ENCODE results near the gene ZC3H15.
"Not testable (repeated sequence)": the region's sequence is repeated elsewhere in the genome, so short reads cannot be mapped to it uniquely, and the experiment has no call there.

Gene ZC3H15

DNA sequence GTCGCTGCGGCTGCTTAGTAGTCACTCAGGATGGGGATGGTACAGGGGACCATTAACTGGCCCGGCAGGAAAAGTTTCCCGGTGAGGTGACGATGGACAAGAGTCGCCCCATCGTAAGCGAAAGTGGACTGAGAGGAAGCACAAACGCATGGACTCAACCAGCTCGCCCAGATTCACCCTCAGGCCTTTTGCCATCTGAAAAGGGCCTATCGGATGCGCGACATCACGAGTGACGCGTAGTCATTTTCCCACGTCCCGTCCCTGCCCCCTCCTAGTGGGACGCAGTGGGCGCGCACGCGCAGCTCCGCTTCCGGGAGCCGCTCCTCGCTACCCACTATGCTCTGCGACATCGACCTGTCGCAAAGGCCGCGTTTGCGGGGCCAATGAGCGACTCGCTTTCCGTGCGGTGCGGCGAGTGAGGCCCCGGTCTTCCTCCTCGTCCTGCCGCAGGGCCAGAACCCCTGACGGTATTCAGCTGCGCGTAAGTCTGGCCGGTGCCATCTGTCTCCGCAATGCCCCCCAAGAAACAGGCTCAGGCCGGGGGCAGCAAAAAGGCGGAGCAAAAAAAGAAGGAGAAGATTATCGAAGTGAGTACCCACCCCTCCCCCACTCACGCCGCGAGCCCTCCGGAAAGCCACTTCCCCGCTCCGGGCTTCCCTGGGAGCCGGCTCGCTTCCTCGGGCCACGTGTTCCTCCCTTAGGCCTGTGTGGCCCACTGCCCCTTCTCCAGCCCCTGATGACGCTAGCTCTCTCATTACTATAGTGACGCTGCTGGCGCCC, at the start of gene ZC3H15:
Gene ZC3H15, plus strand, starts transcription at position 390 of the 780 bp plus-strand sequence. Its CDS starts 123 bp downstream, at position 513.
- peak; percentile 98 for DNase-seq

DNA sequence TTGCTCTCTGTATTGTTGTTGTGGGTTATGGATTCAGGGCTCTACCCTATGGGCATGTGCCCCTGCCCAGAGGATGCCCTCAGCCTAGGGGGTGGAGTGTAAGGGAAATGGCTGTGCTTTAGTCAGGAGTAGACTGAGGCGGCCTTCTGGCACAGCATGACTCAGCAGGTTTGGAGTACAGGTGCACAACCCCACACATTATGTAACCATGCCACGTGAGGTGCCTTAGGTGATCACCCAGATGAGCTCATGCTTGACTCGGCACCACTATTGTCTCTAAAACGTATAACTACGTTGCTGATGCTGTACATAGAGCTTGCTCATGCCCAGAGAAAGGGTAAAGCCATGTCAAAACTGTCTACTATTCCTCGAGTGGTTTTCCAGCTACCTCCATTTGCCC, 48.3 kb upstream of the ZC3H15 start:
- no peak for DNase-seq

GRCh38 chr2:186439673-186440095, 46.4 kb upstream of the ZC3H15 start:
- DNase-seq = not testable (repeated sequence)

GRCh38 chr2:186440506-186440905, 45.6 kb upstream of the ZC3H15 start:
- DNase-seq = no peak

DNA sequence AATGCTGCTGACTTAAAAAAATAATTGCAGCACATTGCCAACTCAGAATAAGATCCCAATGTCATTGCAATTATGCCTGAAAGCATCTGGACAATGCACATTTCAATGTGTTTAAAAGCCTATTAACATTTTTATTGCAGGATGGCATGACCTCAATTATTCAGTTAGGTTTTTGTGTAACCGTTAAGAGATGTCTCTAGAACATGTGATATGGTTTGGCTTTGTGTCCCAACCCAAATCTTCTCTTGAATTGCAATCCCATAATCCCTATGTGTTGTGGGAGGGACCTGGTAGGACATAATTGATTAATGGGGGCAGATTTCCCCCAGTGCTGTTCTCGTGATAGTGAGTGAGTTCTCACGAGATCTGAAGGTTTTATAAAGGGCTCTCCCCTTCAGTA, 43.2 kb upstream of the ZC3H15 start:
- DNase-seq = no peak

- DNase-seq = no peak
These were observed 42.2 kb upstream of the ZC3H15 start for GRCh38 chr2:186443851-186444250.

- DNase-seq = no peak
These were observed 40.6 kb upstream of the ZC3H15 start for GRCh38 chr2:186445506-186445905.

- no peak for DNase-seq
These were observed 30.4 kb upstream of the ZC3H15 start for GRCh38 chr2:186455613-186456012.

GRCh38 chr2:186456941-186457340, 29.1 kb upstream of the ZC3H15 start:
- DNase-seq = no peak

DNA sequence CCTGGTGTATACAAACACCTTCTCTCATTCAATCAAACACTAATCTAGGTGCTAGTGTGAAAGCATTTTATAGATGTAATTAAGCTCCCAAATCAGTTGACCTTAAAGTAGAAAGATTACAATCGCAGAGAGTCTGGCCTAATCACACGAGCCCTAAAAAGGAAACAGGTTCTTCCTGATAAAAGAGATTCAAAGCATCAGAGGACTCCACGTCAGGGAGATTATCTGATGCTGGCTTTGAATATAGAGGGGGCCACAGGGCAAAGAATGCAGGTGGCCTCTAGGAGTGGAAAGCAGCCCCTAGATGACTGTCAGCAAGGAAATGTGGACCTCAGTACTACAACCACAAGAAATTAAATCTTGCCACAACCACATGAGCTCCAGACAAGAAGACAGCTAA, 28.2 kb upstream of the ZC3H15 start:
- no peak for DNase-seq

- peak; percentile 54 for DNase-seq
These were observed 27.1 kb upstream of the ZC3H15 start for GRCh38 chr2:186459009-186459408.

- DNase-seq = peak; percentile 29
These were observed 25.6 kb upstream of the ZC3H15 start for GRCh38 chr2:186460465-186460864.

GRCh38 chr2:186466743-186467142, 19.3 kb upstream of the ZC3H15 start:
- no peak for DNase-seq

DNA sequence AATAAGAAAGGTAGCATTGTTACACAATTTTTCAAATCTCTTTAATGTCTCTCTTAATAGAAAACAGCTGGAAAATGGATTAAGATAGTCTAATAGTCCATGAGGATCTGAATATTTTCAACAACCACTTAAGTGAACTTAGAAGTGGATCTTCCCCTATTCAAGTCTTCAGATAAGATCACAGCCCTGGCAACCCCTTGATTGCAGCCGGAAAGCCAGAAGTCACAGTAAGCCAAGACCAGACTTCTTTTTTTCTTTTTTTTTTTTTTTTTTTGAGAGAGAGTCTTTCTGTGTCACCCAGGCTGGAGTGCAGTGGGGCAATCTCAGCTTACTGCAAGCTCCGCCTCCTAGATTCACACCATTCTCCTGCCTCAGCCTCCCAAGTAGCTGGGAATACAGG, 18.6 kb upstream of the ZC3H15 start:
- no peak for DNase-seq

GRCh38 chr2:186472722-186473493, 13.2 kb upstream of the ZC3H15 start:
- not testable (repeated sequence) for DNase-seq

- DNase-seq = not testable (repeated sequence)
These were observed 11.8 kb upstream of the ZC3H15 start for GRCh38 chr2:186474239-186474638.

GRCh38 chr2:186477790-186478189, 8.3 kb upstream of the ZC3H15 start:
- DNase-seq = no peak

- DNase-seq = no peak
These were observed 5.1 kb upstream of the ZC3H15 start for GRCh38 chr2:186480991-186481390.

- no peak for DNase-seq
These were observed 1.9 kb upstream of the ZC3H15 start for GRCh38 chr2:186484062-186484735.

GRCh38 chr2:186485576-186485870, 537 bp upstream of the ZC3H15 start:
- no peak for DNase-seq

GRCh38 chr2:186486651-186487647, 889 bp downstream of the ZC3H15 start:
- peak; percentile 66 for DNase-seq

- no peak for DNase-seq
These were observed 7.6 kb downstream of the ZC3H15 start for GRCh38 chr2:186493564-186494085.

Data from eye (tissue), 1 donor.